ENCODE results near the gene NFKBIE.

- TF ChIP-seq, protein P1, sequence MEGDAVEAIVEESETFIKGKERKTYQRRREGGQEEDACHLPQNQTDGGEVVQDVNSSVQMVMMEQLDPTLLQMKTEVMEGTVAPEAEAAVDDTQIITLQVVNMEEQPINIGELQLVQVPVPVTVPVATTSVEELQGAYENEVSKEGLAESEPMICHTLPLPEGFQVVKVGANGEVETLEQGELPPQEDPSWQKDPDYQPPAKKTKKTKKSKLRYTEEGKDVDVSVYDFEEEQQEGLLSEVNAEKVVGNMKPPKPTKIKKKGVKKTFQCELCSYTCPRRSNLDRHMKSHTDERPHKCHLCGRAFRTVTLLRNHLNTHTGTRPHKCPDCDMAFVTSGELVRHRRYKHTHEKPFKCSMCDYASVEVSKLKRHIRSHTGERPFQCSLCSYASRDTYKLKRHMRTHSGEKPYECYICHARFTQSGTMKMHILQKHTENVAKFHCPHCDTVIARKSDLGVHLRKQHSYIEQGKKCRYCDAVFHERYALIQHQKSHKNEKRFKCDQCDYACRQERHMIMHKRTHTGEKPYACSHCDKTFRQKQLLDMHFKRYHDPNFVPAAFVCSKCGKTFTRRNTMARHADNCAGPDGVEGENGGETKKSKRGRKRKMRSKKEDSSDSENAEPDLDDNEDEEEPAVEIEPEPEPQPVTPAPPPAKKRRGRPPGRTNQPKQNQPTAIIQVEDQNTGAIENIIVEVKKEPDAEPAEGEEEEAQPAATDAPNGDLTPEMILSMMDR (IDR thresholded peaks at IDR 0.05; ENCODE audit: poor library complexity, severe bottlenecking): no peak
- TF ChIP-seq RAD21 (conservative IDR thresholded peaks at IDR 0.05) (no peak), EP300 (conservative IDR thresholded peaks at IDR 0.05; ENCODE audit: poor library complexity, severe bottlenecking) (no peak), POLR2AphosphoS5 (IDR thresholded peaks at IDR 0.05) (no peak), TAF1 (IDR thresholded peaks at IDR 0.05; ENCODE audit: low read depth) (no peak), EZH2 (IDR thresholded peaks at IDR 0.05; ENCODE audit: borderline replicate concordance, insufficient read depth, low read length, poor library complexity, severe bottlenecking) (no peak), SMC3 (conservative IDR thresholded peaks at IDR 0.05; ENCODE audit: poor library complexity) (no peak)
- TF ChIP-seq, protein P2, sequence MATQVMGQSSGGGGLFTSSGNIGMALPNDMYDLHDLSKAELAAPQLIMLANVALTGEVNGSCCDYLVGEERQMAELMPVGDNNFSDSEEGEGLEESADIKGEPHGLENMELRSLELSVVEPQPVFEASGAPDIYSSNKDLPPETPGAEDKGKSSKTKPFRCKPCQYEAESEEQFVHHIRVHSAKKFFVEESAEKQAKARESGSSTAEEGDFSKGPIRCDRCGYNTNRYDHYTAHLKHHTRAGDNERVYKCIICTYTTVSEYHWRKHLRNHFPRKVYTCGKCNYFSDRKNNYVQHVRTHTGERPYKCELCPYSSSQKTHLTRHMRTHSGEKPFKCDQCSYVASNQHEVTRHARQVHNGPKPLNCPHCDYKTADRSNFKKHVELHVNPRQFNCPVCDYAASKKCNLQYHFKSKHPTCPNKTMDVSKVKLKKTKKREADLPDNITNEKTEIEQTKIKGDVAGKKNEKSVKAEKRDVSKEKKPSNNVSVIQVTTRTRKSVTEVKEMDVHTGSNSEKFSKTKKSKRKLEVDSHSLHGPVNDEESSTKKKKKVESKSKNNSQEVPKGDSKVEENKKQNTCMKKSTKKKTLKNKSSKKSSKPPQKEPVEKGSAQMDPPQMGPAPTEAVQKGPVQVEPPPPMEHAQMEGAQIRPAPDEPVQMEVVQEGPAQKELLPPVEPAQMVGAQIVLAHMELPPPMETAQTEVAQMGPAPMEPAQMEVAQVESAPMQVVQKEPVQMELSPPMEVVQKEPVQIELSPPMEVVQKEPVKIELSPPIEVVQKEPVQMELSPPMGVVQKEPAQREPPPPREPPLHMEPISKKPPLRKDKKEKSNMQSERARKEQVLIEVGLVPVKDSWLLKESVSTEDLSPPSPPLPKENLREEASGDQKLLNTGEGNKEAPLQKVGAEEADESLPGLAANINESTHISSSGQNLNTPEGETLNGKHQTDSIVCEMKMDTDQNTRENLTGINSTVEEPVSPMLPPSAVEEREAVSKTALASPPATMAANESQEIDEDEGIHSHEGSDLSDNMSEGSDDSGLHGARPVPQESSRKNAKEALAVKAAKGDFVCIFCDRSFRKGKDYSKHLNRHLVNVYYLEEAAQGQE (IDR thresholded peaks at IDR 0.05; ENCODE audit: borderline replicate concordance): no peak
Measured at GRCh38 chr6:44275749-44276648, 10.6 kb upstream of the NFKBIE start.
